Esophagus squamous epithelium (tissue), 4 donors: ENCODE measurements around the gene WDR31.

Source experiments
- CTCF ChIP-seq, 6 experiments: fragments of 450-650 bp in 4 of 6; fragments of 200-600 bp in 2 of 6; sonication (generic) in 2 of 6; IDR thresholded peaks; one replicate each; pipeline ENCODE4 v1.5.1; 2016 to 2019; ENCODE audit warnings: antibody characterized with exemption in 6 of 6, mild to moderate bottlenecking in 4 of 6, moderate library complexity in 4 of 6
- POLR2A ChIP-seq, 4 donors: fragments of 450-650 bp; IDR thresholded peaks; one replicate each; pipeline ENCODE4 v1.6.1; 2017; ENCODE audit warnings: antibody characterized with exemption in 4 of 4, mild to moderate bottlenecking in 4 of 4, moderate library complexity in 3 of 4

GRCh38 chr9:113299800-113300292, 40.2 kb downstream of the WDR31 start:
- no peak for TF ChIP-seq CTCF (IDR thresholded peaks at IDR 0.05)
- no peak for TF ChIP-seq POLR2A (IDR thresholded peaks at IDR 0.05)
